Ascending aorta (tissue), 2 donors: ENCODE results near the gene POLE. TPM values are rescaled to one million over a fixed set of nuclear protein-coding genes. Genes with fewer than 3 reads are reported as not detected.

Experiments
- DNase-seq, 2 donors: peaks; one replicate each; pipeline ENCODE4 v3.0.0-alpha.2; 2019; ENCODE audit warnings: low spot score in 2 of 2
- H3K27ac ChIP-seq, 2 donors: fragments of 200-600 bp; sonication (generic); one replicate each; pipeline ENCODE4 v1.5.1; 2016 to 2017; ENCODE audit warnings: mild to moderate bottlenecking in 1 of 2
- H3K27me3 ChIP-seq: fragments of 200-600 bp; sonication (generic); one replicate; pipeline ENCODE4 v1.5.1; 2017
- H3K36me3 ChIP-seq, 2 donors: fragments of 200-600 bp; sonication (generic); one replicate each; pipeline ENCODE4 v1.5.1; 2016
- H3K4me1 ChIP-seq, 2 donors: fragments of 200-600 bp; sonication (generic); one replicate each; pipeline ENCODE4 v1.5.1; 2016 to 2017; ENCODE audit warnings: mild to moderate bottlenecking in 1 of 2
- H3K4me3 ChIP-seq, 2 donors: fragments of 200-600 bp; sonication (generic); one replicate each; pipeline ENCODE4 v1.5.1; 2016 to 2017; ENCODE audit warnings: mild to moderate bottlenecking in 1 of 2
- H3K9me3 ChIP-seq, 2 donors: fragments of 200-600 bp; sonication (generic); one replicate each; pipeline ENCODE4 v1.5.1; 2016
- CTCF ChIP-seq, 3 experiments: fragments of 200-600 bp in 2 of 3; fragments of 450-650 bp in 1 of 3; sonication (generic) in 2 of 3; IDR thresholded peaks; one replicate each; pipeline ENCODE4 v1.5.1; 2016 to 2019; ENCODE audit warnings: antibody characterized with exemption in 3 of 3, mild to moderate bottlenecking in 1 of 3, moderate library complexity in 1 of 3
- intact Hi-C: fragments of 100-400 bp; cut with DNase I; formaldehyde crosslinking; loops from one replicate; pipeline ENCODE4 v1.15.1; 2023
- total RNA-seq: library from RNA; depleted of rRNA; stranded (reverse); fragments of >200 nt; gene quantifications from one replicate; pipeline ENCODE4 v1.1.0, GENCODE V29; 2016

POLE gene
- total RNA-seq, 1 donor from 2014 or later: 115 TPM

GRCh38 chr12:132719954-132720324, 32.8 kb upstream of the POLE start:
- no peak for DNase-seq
- Histone ChIP-seq H3K27ac (no peak overlapping the region), H3K4me1 (no peaks in the 10 kb centered on the region), H3K36me3 (peaks cover 49 to 77% of the 10 kb centered on the region in 2 donors), H3K4me3 (no peak overlapping the region), H3K9me3 (no peaks in the 10 kb centered on the region), H3K27me3 (no peaks in the 10 kb centered on the region)
- no peak for TF ChIP-seq CTCF (IDR thresholded peaks at IDR 0.05)
- intact Hi-C loops: no loop called here

- Histone ChIP-seq H3K4me1 (no peaks in the 10 kb centered on the region), H3K27me3 (no peaks in the 10 kb centered on the region), H3K36me3 (peaks cover 46 to 75% of the 10 kb centered on the region in 2 donors), H3K9me3 (no peaks in the 10 kb centered on the region), H3K4me3 (no peak overlapping the region), H3K27ac (no peak overlapping the region)
- no peak for DNase-seq
- intact Hi-C loops: no loop called here
- no peak for TF ChIP-seq CTCF (IDR thresholded peaks at IDR 0.05)
These were observed 32.2 kb upstream of the POLE start for GRCh38 chr12:132719141-132719953.

GRCh38 chr12:132718644-132719043, 31.5 kb upstream of the POLE start:
- Histone ChIP-seq H3K9me3 (no peaks in the 10 kb centered on the region), H3K4me3 (no peak overlapping the region), H3K27ac (no peak overlapping the region), H3K4me1 (no peaks in the 10 kb centered on the region), H3K27me3 (no peaks in the 10 kb centered on the region), H3K36me3 (peaks cover 39 to 68% of the 10 kb centered on the region in 2 donors)
- no peak for DNase-seq
- intact Hi-C loops: no loop called here
- TF ChIP-seq CTCF (IDR thresholded peaks at IDR 0.05): no peak

GRCh38 chr12:132717531-132718387, 30.6 kb upstream of the POLE start:
- peaks cover 32 to 59% of the 10 kb centered on the region in 2 donors for H3K36me3 ChIP-seq
- no peak for DNase-seq
- H3K4me1 ChIP-seq: no peaks in the 10 kb centered on the region
- H3K9me3 ChIP-seq: no peaks in the 10 kb centered on the region
- no peaks in the 10 kb centered on the region for H3K27me3 ChIP-seq
- intact Hi-C loops: no loop called here
- TF ChIP-seq CTCF (IDR thresholded peaks at IDR 0.05): no peak
- H3K27ac ChIP-seq: no peak overlapping the region
- no peak overlapping the region for H3K4me3 ChIP-seq

- TF ChIP-seq CTCF (IDR thresholded peaks at IDR 0.05): no peak
- Histone ChIP-seq H3K9me3 (no peaks in the 10 kb centered on the region), H3K4me1 (peaks cover 0 to 3% of the 10 kb centered on the region in 2 donors), H3K27me3 (no peaks in the 10 kb centered on the region), H3K4me3 (no peak overlapping the region), H3K27ac (no peak overlapping the region), H3K36me3 (peaks cover 32 to 55% of the 10 kb centered on the region in 2 donors)
- DNase-seq: no peak
- intact Hi-C loops: no loop called here
These were observed 29.9 kb upstream of the POLE start for GRCh38 chr12:132717011-132717410.
